Adipose tissue (tissue), 3 donors: ENCODE data around the gene RHOB. TPM values are rescaled to one million over a fixed set of nuclear protein-coding genes. Genes with fewer than 3 reads are reported as not detected.
"Not testable (repeated sequence)": the region's sequence is repeated elsewhere in the genome, so short reads cannot be mapped to it uniquely, and the experiment has no call there.

ENCODE experiments used
- H3K27ac ChIP-seq: one replicate; pipeline ENCODE4 v1.5.1; 2013; ENCODE audit warnings: low read depth, low read length
- WGBS, 3 donors: extraction: QIAGEN DNeasy Blood & Tissue Kit; methylation state at CpG; one replicate each; pipeline ENCODE4 v1.1.7; 2013; 5-methylcytosine and 5-hydroxymethylcytosine counted together
- polyA plus RNA-seq, 3 donors: library from polyadenylated mRNA; stranded (reverse); fragments of 200-250 nt; gene quantifications; one replicate each; pipeline ENCODE4 v1.2.3, GENCODE V29; 2013
- donor health status: healthy with polysubstance abuse.
- donor health status: Bipolar disorder and iron deficiency.
- donor health status: healthy.

RHOB gene
- polyA plus RNA-seq, 3 donors: 155 to 963 (median 704) TPM

DNA sequence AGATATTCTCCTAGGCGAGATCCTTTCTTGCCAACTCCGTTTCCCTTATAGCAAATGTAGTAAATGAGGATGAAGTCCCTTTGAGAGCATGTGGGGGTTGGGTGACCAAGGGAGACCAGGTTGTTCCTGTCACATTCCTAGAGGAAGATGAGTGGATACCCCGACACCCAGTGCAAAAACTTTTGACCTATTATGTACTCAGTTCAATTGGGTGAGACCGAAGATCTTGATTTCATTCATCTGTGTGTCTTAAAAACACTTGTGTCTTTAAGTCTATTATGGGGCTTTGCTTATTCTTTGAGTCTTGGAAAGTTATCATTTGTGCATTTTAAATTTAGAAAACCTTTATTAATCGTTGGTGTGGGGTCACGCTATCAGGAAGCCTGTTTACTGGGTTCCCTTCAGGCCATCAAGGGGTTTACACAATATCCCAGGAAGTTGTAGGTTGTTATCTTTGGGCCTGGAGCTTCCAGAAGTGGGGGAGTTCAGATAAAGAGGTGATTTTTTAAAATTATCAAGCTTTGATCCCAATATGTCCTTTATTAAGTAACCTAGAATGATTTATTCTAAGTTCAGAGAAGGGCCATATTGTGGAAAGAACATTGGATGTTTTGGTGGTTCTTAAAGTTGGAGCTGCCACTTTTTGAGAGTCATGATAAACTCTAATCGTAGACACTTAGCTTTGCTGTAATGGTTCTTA is 2.8 kb downstream of the RHOB start:
- 37 to 63% (median 41%) methylated on average over 7 of the region's 7 CpGs for WGBS, 3 donors
- peak overlapping the region; percentile 88 for H3K27ac ChIP-seq

DNA sequence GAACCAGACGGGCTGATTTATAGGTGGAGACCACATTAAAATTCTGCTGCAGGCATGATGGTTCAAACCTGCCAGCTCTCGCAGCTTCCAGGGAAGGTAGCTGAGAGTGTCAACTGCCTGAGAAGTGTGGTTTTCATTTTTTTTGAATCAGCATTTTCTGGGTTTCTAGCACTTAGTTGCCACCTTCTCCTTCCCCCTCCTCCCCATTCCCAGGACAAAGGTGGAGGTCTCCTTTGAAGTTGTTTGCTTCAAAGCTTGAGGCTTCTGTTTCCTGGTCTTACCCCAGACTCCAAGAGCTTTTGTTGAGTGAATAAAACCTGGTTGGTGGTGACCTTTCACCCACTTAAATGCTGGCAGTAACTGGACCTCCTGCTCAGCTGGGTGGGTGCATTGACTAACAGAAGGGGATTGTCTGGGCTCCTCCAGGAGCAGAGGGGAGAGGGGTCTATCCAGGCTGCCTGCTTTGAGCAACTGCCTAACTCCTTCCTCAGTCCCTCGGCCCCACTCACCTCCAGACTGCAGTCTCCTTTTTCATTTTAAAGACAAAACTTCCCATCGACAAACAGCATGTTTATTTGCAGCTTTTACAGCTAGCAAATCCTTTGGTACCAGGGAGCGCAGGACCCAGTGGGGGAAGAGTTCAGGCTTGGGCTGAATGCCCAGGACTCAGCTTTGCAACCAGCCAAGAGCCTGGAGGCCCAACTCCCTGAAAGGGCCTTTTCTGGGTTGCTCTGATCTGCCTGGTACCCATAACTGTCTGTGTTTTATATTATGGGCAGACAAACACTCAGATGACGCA is 3.5 kb downstream of the RHOB start:
- 45 to 60% (median 47%) methylated on average over 6 of the region's 6 CpGs for WGBS, 3 donors

DNA sequence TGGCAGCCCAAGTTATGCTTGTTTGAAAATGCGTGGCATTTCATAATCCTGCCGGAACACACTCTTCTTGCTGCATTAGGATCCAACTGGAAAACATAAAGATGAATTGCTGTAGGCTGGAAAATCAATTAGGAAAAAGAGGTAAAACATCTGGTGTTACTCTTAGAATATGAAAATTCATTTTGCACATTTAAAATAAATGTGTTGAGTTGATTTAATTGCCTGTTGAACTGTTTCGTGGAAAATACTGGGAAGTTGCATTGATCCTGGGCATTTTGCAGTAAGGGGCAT is 4.1 kb downstream of the RHOB start:
- WGBS, 3 donors: 40 to 68% (median 50%) methylated on average over 3 of the region's 3 CpGs
- H3K27ac ChIP-seq: no peak overlapping the region

More for the DNA sequence above, 3.5 kb downstream of the RHOB start:
- peak overlapping the region; percentile 88 for H3K27ac ChIP-seq

DNA sequence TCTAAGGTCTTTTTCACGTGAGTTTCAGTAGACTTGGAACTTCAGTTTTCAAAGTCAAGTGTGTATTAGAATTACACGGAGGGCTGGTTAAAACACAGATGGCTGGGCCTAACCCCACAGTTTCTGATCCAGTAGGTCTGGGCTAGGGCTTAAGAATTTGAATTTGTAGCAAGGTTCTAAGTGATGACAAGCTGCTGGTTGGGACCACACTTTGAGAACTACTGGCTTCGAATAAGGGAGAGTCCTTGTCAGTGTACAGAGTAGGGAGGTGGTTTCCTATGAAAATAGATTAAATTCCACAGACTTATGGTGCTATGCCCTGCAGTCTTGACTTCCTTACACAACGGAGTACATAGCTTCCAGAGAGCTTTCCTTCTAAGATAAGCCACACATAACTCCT is 4.5 kb downstream of the RHOB start:
- H3K27ac ChIP-seq: no peak overlapping the region
- WGBS, 3 donors: 43 to 73% (median 53%) methylated on average over 4 of the region's 4 CpGs

DNA sequence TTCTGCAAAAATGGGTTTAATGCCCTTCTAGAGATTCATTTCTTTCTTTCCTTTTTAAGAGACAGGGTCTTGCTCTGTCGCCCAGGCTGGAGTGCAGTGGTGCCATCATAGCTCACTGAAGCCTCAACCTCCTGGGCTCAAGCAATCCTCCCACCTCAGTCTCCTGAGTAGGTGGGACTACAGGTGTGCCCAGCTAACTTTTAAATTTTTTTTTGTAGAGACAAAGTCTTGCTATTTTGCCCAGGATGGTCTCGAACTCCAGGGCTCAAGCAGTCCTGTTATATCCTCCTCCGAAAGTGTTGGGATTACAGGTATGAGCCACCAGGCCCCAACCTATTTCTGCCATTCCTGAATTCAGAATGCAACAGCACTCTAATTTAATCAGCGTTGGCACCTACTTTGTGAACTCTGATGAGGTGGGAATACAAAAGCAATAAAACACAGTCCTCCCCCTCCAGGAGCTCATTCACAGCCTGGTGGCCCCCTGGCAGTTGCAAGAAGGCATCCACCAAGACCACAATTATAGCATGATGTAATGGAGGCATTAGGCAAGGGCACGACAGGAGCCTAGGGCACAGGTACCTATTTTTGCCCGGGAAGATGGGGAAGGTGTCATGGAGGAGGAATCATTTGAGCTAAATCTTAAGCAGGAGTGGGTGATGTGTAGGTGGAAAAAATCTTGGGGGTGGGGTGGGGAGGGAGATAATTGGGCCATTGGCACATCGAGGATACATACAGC is 5.1 kb downstream of the RHOB start:
- no peak overlapping the region for H3K27ac ChIP-seq
- 85 to 90% (median 90%) methylated on average over 7 of the region's 7 CpGs for WGBS, 3 donors

DNA sequence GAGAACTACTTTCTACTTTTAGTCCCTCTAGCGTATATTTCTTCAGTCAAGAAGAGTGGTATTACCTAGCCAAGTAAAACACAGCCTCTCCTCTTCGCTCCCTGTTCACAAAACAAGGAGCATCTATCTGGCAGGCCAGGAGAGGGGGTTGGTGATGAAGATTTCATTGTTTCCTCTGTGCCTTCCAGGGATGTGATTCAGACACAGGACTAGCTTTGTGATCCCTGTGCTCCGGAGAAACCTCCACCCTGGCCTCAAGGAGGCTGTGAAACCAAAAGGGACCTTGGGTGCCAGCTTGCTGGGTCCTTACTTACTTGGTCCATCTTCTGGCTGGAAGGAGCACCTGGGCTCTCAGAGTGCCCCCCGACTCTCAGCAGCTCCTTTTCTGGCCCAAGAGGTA is 5.7 kb downstream of the RHOB start:
- H3K27ac ChIP-seq: no peak overlapping the region
- 56 to 76% (median 66%) methylated on average over 4 of the region's 4 CpGs for WGBS, 3 donors

DNA sequence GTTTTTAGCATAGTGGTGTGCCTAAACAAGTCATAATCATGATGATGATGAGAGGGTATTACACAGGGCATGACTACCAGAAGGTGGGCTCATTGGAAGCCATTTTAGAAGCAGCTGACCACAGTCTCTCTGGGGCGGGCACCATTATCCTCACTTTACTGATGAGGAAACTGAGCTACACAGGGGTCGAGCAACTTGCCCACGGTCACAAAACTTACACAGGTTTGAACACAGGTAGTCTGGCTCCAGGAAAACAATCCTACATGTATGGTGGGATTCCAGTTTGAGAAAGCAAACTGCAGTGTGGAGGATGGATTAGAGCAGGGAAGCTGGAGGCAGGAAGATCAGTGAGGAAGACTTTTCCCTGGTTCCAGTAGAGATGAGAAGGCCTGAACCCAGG is 6.2 kb downstream of the RHOB start:
- no peak overlapping the region for H3K27ac ChIP-seq
- WGBS, 3 donors: 96 to 99% (median 96%) methylated on average over 3 of the region's 3 CpGs

DNA sequence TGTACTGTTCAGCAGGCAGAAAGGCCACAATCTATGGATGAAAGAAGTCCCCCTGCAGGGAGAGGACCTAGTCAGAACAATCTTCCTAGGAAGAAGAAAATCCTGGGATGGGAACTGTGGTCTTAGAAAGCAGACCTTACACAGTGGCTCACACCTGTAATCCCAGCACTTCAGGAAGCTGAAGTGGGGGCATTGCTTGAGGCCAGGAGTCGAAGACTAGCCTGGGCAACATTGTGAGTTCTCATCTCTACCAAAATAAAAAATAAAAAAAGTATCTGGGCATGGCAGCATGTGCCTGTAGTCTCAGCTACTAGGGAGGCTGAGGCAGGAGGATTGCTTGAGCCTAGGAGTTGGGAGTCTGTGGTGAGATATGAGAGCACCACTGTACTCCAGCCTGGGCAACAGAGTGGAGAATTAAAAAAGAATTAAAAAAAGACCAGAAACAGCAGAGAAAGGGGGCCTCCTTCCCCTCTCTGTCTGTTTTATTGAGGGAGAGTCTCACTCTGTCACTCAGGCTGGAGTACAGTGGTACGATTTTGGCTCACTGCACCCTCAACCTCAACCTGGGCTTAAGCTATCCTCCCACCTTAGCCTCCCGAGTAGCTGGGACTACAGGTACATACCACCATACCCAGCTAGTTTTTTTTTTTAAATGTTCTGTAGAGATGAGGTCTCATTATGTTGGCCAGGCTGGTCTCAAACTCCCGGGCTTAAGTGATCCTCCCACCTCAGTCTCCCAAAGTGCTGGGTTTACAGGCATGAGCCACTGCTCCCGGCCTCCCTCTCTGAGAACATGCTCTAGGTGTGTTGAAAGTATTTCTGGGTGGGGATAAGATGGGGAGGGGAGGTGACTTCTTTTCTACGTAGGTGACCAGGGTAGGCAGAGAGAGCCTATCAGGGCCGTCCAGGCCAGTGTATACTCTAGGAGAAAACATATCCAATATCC is 7.4 kb downstream of the RHOB start:
- 93% methylated on average over 7 of the region's 7 CpGs for WGBS, 3 donors
- H3K27ac ChIP-seq: no peak overlapping the region

DNA sequence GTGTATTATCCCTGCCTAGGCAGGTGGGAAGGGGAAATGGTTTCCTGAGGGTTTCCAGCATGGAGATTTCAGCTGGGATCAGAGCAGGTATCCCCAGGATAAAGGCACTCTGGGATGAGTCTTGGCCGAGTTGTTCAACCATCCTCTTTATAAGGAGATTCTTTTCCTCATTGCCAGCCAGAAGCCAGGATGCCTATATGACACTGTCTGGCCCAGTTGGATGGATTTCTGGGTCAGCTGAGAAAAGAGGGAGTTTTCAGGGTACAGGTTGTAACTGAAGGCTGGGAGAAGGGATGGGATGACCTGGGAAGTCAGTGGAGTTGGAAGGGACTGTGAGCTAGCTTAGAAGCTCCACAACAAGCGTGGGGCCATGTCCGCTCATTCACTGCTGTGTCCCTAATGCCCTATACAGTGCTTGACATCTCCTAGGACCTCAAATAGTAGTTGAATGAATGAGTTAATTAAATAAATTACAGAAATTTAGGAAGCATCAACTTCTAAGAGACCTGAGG is 8.3 kb downstream of the RHOB start:
- 92 to 95% (median 93%) methylated on average over 3 of the region's 3 CpGs for WGBS, 3 donors
- no peak overlapping the region for H3K27ac ChIP-seq

DNA sequence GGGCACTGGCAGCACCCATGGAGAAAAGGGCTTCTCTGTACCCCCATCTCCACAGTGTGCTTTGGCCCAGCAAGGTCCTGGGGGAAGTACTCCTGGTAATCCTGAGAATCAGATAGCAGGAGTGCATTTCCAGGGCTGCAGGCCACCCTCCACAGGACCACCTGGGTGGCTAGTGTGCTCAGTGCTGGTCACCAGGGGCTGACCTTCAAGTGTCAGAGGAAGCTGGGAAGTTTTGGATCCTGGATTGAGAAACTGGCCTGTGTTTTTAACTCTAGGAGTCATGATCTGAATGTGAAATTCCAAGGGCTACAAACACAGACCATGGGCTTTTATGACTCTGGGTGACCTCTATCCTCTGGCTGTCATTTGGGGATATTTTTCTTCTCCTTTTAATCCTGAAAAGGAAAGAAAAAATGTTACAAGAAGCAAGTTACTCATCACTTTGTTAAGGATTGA is 9.3 kb downstream of the RHOB start:
- H3K27ac ChIP-seq: no peak overlapping the region

DNA sequence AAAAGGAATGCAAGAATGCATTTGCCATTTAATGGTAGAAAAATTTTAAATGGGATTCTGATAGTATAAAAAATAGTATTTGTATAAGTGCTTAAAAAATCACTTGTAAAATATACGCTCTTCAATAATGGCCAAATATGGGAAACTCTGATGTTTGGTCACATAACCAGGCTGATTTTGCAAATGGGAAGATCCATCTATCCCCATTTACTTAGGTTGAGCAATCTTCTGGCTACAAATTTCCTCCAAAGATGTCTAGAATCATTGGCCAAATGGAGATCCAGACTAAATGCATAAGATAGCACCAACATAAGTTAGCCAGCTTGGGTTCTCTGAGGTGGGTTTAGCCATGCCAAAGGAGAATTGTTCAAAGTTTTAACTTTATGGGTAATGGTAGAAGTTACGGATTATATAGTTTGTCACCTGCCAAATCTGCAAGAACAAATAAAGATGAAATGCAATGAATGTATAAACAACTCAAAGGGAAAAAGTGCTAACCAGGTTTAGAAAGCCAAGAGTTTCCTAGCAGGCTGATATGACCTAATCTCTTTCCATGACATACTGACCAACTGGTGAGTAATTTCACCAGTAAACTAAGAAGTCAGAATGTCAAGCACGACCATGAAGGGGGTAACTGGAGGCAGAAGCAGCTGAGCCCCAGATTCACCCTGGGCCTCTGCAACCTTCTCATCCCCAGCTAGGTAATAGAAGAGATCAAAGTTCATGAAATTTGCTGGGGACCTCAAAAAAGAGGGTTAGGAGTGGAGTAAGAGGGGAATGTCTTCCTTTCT is 10.0 kb downstream of the RHOB start:
- 81 to 86% (median 83%) methylated on average over 3 of the region's 3 CpGs for WGBS, 3 donors
- H3K27ac ChIP-seq: no peak overlapping the region

DNA sequence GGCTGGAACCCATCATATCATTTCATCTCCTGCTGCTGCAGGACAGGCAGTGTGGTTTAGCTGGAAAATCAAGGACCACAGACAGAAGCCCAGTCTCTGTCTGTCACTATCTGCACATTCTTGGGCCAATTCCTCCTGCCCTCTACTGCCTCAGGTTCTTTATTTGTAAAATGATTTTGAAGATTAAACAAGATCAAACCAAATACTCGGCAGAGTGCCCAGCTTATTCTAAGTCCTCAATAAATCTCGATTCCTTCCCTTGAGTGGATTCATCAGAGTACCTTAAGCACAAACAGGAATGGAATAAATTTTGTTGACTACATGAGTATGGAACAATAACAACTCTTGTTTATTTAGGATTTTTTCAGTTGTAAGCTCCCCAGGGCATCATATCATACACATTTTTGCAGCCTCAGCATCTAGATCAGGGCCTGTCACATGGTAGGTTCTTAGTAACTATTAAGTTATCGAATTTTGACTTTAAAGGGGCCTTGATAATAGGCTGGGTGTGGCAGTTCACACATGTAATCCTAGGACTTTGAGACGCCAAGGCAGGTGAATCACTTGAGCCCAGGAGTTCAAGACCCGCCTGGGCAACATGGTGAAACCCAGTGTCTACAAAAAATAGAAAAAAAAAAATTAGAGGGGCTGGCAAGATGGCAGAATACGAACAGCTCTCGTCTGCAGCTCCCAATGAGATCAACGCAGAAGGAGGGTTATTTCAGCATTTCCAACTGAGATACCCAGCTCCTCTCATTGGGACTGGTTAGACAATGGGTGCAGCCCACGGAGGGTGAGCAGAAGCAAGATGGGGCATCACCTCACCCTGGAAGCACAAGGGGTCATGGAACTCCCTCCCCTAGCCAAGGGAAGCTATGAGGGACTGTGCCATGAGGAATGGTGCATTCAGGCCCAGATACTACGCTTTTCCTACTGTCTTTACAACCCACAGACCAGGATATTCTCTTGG is 11.1 kb downstream of the RHOB start:
- 92 to 95% (median 92%) methylated on average over 10 of the region's 10 CpGs for WGBS, 3 donors
- no peak overlapping the region for H3K27ac ChIP-seq

DNA sequence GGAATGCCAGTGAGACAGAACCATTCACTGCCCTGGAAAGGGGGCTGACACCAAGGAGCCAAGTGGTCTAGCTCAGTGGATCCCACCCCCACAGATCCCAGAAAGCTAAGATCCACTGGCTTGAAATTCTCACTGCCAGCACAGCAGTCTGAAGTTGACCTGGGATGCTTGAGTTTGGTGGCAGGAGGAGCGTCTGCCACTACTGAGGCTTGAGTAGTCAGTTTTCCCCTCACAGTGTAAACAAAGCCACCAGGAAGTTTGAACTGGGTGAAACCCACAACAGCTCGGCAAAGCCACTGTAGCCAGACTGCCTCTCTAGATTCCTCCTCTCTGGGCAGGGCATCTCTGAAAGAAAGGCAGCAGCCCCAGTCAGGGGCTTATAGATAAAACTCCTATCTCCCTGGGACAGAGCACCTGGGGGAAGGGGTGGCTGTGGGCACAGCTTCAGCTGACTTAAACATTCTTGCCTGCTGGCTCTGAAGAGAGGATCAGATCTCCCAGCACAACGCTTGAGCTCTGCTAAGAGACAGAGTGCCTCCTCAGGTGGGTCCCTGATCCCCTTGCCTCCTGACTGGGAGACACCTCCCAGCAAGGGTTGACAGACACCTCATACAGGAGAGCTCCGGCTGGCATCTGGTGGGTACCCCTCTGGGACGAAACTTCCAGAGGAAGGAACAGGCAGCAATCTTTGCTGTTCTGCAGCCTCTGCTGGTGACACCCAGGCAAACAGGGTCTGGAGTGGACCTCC is 12.0 kb downstream of the RHOB start:
- WGBS, 3 donors: 77 to 92% (median 80%) methylated on average over 5 of the region's 5 CpGs
- not testable (repeated sequence) for H3K27ac ChIP-seq

DNA sequence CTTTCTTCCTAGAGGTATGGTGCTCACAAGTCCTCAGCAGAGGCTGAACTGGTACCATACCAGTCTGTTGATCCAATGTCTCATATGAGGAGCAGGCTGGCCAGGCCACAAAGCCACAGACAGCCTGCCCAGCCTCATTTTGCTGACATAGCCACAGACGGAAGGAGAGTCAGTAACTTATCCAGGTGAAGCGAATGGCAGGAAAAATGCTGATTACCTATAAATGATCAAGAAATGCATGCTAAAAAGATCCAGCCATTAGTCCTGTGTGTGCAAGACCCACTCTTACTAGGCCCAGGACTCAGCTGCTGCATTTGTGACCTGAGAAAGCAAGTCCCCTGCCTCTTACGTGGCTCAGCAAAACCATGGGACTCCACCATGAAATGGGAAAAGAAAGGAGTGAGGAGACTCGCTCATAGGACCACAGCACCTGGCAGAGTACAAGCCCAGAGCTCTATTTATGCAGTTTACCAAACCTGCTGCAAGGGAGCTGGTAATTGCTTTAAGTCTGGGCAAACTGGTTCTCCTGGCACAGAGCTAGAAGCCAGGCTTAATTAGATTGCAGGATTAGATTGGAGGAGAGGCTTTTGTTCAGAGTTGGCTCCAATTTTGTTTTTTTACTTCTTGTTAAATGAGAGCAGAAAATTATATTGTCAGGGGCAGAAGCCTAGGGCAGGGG is 19.0 kb downstream of the RHOB start:
- H3K27ac ChIP-seq: no peak overlapping the region

DNA sequence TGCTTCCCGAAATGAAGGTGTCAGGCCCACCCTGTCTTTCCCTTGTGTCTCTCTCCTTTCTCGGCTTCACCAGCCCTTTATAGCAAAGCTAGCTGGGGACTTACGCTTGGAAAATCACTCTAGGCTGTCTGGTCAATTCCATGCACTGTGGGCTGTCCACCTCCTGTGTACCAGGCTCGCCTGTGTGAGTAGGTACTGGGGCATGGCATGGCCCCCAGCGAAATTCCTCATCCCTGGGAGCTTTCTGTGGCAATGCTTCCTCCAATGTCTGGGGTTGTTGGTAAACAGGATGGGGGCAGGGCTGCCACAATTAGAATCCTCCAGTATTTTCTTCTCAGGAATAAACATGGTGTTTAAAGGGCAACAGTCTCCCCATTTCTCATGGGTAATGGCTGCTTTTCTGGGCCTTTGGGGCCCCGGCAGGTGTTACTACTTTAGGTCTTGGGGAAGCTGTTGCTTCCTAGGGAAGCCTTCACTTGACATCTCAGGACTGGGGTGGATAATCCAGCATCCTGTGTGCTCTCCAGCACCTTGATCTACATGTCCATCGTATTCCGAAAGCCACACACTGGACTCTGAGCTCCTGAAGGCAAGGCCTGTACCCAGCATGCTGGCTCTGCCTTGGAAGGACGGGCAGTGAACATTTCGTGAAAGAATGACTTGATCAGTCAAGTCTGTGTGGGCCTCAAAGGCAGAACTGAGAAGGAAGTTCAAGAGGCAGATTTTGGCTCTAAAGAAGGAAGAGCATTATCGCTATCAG is 21.1 kb downstream of the RHOB start:
- H3K27ac ChIP-seq: no peak overlapping the region
- 93 to 98% (median 93%) methylated on average over 11 of the region's 11 CpGs for WGBS, 3 donors

More for the DNA sequence above, 19.0 kb downstream of the RHOB start:
- WGBS, 3 donors: 61 to 88% (median 80%) methylated on average over 4 of the region's 4 CpGs
